NCI-H2107 (cell line): ENCODE results near the gene NEURL1.

Experiments
- DNase-seq: peaks from one replicate; lab custom pipeline; 2025; lab: John Stamatoyannopoulos, UW

NEURL1 gene

DNA sequence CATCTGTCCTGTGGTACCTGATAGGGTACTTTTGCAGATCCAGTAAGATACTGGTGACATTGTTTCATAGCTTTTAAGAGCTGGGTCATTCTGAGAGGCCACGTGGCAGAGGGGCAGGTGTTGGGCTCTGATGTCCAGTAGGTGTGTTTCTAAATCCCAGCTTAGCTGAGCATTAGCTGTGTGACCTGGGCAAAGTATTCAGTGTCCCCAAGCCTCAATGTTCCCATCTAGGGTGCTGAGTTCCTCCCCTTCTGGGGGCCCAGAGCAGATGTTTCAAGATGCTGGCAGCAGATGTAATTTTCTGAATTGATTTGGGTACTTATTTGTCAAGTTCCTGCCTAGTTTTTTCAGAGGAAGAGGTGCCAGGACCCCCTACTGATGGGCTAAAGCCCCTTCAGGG, 52.9 kb downstream of the NEURL1 start:
- no peak for DNase-seq

DNA sequence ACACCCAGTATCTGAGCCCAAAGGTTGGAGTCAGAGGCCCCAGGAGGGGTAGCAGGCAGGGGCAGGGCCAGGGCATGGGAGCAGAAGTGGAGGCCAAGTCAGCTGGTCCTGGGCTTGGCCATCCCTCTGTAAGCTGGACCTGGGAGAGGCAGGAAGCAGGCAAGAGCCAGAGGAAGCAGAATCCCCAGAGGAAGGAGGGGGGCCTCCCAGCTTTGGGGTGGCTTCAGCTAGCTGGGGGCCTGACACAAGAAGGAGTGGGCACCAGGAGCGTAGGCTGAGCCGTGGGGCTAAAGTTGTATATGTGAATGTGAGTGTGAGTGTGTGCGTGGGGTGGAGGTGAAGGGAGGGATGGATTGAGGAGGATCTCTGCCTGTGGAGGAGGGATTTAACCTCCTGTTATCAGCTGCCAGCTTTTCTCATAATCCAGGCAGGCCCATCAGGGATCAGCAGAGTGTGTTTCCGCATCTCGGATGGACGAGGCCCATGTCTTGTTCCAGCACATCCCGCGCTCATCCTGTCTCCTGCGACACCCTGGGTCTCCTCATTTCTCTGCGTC, 54.0 kb downstream of the NEURL1 start:
- no peak for DNase-seq

DNA sequence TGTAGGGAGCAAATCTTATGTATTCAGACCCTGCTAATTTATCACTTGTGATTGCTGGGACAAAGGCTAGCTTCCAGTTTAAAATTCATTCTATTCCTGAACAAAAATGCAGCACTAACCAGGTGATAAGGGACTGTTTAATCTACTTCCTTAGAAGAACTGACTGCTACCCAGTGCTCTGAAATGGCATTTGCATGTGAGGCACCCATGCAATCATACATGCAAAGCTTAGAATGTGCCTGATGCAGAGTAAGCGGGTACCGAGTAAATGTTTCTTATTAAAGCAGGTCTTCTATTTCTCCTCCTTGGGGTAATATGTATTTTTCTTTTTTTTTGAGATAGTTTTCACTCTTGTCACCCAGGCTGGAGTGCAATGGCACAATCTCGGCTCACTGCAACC, 54.5 kb downstream of the NEURL1 start:
- DNase-seq, result no peak

DNA sequence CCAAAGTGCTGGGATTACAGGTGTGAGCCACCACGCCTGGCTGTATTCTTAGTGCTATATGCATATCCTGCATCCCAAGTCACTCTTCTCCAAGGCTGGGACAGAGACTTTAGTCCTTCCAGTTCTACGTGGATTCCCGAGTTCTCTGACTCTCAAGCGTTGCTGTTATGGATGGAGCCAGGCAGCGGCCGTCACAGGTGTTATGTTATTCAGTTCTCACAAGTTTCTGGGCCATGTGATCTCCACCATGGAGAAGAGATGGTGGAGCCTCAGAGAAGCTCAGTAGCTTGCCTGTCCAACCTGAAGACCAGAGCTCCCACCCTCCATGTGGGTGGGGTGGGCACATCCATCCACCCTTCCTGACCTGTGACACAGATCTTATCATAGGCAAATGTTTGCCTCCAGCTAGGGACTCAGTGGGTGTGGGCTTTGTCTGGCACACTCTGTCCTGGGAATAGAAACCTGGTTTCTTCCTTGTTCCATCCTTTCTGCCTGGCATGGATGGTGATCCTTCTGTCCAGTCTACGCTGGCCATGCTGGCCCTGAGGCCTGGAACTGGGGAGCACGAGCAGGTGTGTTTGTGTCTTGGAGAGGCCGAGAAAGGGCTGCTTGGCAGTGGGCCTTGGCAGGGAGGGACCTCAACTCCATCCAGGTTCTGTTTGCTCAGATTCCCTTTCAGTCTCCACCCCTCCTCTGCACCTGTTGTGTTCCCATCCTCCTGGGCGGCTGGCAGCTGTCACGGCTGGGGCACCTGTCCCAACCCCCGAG, 55.3 kb downstream of the NEURL1 start:
- peak; percentile 47 for DNase-seq

DNA sequence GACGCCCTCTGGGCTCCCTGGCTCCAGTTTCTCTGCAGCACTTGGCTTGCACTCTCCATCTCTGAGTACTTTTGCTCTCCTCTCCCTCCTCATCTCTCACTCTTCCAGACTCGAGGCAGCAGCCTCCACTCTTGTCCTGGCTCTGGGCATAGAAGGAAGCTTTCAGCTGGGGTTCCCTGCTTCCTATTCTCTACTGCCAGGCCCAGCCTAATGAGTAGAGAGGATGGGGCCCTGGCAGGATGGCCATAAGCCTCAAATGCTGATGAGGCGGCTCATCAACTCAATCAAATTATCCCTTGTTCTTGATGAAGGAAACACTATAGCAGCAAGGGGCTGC, 55.8 kb downstream of the NEURL1 start:
- no peak for DNase-seq

DNA sequence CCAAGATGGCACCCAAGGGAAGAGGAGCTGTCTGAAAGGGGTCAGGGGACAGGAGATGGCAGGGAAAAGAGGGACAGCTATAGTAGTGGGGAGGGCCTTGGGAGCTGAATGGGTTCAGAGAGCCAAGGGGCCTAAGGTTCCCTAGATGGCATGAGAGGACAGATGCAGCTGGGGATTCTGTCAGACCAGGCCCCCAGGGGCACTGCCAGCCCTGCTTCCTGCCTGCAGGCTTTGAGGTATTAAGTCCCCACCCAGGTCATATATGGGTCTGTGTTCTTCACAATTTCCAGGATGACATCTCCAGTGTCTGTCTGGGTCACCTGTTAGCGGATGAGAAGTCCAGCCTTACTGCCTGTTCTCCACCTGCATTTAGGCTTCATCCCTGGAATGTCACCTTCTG, 56.7 kb downstream of the NEURL1 start:
- no peak for DNase-seq

DNA sequence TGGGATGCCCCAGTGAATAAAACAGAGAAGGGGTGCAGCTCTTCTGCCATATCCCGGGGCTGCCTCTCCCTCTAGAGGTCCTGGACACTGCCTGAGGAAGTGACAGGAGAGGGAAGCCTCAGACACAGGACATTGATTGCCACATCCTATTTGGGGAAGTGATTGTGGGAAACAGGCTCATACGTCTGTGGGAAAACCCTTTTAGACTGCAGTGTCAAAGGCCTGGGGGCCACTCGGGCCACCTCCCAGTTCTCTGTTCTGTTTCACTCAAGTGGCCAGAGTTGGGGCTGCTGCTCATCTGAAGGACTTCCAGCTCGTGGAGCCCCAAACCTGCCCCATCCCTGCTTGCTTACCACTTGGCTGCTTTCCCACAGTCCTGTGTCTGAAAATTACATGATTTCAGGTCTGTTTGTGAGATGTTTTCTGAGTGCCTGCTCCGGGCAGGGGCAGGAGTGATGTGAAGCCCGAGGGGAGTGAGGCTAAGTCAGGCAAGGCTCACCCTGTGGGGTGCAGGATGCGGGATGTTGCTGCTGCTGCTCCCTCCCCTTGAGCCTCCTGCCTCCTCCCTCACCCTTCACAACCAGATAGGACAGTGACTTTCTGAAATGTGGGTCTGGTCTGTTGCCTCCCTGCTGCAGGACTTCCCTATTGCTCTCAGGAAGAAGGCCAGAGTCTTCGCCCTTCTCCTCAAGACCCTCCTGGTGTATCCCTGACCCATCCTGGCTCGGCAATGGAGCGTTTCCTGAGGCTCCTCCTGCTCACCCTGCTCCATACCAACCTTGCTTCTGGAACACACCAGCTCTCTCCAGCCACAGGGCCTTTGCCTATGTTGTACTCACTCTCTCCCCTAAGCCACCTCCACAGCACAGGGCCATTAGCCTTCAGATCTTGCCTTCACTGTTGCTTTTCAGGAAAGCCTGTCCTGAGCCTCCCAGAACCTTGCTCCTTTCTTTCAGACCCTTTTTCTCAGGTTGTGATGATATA, 58.4 kb downstream of the NEURL1 start:
- DNase-seq, result no peak

DNA sequence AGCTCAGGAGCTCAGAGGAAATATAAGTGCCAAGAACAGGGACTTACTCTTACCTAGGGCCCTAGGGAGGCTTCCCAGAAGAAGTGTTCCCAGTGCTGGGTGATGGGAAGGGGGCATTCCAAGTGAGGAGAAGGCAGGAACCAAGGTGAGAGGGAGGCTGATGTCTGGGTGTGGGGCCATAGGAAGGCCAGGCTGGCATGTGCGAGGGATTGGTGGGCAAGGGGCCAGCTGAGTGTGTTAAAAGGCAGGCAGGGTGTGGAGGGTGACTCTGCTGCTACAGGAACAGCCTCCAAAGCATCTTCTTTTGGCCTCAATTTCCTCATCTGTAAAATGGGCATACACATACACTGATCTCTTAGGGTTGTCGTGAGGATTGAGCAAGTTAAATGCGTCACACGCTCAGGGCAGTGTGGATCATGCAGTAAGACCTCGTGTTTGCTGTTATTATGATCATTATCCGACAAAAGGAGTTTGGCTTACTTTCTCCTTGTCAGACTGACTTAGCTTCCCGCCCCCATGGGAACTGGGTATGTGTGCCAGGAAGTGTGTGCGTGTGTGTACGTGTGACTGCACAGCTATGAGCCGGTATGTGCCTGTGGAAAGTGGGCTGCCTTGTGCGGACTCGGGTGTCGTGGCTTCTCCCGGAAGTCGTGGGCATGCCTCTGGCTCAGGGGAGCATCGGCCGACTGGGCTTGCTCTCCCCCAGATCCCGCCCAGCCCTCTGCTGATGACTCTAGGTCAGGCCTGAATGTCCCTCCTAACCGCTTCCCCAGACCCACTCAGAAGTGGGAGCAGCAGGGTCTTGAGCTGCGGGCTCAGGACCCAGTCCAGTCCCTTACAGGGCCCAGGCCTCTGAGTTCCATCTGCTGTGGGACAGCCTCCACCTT, 59.6 kb downstream of the NEURL1 start:
- DNase-seq, result no peak

DNA sequence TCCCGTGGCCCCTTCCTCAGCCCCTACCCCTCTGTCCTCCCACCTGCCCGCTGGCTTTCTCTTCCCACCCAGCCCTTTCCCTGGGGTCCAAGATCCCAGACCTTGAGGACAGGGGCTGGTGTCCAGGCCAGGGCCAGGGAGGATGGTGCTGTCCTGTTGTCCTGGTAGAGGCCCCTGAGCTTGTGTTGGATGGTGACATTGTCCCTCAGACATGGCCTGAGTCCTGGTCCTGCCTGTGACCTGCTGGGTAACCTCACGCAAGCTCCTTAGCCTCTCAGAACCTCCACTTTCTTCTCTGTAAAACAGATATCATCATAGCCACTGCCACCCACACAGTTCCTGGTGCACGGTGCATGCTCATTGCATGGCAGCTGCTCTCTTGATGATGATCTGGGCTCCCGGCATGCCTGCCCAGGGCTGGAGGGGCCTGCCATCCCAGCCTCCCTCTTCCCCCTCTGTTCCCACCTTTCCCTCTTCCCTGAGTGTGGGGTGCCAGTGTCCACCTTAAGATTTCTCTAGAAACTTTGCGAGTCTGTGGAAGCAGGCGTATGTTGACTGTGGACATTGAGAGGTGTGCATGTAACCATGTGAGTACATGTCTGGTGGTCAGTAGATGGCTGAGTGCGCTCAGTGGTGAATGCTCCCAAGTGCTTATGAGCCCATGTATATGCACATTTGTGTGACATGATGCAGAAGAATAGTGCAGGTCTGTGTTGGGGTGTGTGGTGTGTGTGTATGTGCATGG, 60.4 kb downstream of the NEURL1 start:
- DNase-seq, result no peak

DNA sequence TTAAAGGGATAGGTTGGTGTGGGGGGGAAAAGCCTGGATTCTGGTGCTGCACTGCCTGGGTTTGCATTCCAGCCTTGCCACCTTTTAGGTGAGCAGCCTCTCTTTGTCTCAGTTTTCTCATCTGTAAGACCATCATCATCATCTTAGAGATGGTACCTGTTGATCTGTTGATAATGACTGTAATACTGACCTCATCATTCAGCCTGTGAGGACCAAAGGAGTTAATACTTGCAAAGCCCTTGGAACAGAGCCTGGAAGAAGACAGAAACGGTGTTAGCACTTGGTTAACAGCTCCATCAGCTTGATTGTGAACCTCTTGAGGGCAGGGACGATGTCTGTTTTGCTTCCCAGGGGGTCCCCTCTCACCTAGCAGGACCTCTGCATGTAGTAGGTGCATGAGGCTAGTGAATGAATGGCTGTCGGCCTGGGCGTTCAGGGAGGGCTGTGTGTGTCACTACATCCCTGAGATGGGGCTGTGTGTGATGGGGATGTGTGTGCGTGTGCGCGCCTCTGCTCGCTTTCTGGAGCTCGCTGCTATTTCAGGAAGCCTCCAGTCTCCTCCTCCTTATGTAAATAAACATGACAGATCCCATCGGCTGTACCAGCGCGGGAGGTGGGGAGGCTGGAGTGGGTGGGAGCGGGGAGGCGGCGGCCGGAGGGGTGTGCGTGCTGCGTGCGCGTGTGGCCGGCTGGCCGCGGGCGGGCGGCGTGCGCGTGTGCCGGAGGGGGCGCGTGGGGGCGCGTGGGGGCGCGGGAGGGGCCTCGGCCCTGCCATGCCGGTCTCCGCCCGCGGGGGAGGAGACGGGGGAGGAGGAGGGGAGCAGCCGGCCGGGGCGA, 61.2 kb downstream of the NEURL1 start:
- peak; percentile 49 for DNase-seq

DNA sequence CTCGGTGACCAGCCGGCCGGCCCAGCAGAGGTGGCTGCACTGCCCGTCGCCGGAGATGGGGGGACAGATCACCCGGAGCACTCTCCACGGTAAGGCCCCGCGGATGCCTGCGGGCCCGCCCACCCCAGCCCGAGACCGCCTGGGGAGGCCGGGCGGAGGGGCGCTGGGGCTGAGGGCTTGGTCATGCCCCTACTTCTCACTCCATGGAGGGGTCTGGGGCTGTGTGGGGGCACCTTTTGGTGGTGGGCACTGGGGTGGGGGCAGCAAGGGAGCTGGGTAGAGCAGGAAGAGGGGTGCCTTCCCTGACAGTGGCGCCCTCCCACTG, 61.8 kb downstream of the NEURL1 start:
- no peak for DNase-seq

DNA sequence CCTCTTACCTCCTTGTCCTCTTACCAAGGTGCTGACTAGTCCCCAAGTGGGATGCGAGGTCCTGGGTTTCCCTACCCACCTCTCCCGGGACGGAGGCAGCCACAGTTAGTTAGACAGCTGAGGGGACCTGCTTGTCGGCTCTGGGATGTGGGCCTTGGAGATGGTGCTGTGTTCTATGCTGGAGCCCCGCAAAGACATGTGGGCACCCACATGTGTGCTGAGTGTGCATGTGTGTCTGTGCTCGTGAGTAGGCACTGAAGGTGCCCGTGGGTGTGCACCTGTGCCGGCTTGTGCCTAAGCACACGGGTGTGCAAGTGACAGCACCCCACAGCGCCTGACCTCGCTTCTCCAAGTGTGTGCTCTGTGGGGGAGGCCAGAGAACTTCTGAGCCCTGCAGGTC, 62.2 kb downstream of the NEURL1 start:
- DNase-seq, result no peak

DNA sequence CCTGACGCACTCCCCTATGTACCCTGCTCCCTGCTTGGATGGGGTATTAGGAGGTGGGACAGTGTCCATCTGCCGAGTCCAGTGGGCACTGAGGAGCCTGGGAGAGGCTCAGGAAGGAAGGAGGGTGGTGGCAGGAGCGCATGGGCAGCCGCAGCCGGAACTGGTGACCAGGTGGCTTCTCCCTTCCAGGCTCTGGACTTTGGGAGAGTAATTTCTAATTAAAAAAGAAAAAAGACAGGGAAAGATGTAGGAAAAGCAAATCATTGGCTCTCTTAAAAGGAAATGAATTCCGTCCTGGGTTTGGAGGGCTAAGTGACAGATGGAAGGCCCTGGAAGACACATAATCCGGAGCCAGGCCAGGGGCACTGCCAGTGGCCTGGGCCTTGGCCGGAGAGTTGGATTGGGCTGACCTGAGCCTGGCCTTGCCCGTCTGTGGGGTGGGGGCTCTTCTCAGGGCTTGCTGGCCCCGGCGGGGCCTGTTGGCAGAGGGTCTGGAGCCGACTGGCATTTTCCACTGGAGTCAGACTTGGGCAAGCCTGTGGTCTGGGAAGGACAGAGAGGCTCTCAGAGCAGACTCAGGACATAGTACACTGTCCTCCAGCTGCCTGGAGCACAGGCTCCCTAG, 63.0 kb downstream of the NEURL1 start:
- no peak for DNase-seq

DNA sequence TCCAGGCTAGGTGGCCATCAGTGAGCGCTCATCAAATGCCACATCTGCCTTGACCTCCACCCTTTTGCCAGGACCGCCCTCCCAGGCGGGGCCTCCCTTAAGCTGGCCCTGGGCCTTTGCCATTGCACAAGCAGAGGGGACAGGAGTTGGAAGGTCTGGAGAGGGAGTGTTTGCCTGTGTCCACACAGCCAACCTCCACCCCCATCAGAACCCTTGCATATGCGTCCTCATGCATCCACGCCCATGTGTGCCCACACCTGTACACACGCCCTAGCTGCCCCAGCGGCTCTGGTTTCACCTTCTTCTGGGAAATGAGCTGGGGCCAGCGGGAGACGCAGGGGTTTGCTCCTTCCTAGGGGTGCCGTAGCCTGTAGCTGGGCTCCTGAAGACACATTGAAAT, 64.0 kb downstream of the NEURL1 start:
- DNase-seq, result no peak

DNA sequence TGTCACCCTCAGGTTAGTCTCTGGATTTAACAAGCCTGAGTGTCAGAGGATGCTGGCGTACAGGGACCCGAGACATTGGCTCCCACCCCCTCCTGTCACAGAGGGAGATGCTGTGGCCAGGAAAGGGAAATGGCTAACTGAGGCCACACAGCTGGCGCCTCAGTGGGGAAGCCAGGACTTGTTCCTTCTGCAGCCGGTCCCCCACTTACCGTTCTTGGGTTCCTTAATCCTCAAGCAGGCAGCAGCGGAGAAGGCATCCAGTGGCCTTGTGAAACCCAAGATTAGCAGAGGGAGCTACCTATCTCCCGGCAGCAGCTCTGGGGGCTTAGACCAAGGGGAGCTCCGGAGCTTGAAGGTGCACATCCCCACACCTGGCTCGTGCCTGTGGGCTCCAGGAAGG, 65.4 kb downstream of the NEURL1 start:
- DNase-seq, result no peak

DNA sequence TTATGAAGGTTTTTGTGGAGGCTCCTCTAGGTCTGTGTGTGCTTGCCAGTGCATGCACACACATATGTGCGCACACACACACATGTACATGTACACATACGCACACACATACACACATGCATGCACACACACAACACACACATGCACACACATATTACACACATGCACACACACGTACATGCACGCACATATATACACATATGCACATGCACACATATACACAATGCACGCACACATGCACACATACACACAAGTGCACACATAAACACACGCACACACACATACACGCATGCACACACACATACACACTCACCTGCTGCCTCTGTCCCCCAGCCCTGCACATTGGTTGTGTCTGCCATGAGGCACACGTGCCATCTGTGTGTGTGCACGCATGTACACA, 66.3 kb downstream of the NEURL1 start:
- DNase-seq, result no peak

DNA sequence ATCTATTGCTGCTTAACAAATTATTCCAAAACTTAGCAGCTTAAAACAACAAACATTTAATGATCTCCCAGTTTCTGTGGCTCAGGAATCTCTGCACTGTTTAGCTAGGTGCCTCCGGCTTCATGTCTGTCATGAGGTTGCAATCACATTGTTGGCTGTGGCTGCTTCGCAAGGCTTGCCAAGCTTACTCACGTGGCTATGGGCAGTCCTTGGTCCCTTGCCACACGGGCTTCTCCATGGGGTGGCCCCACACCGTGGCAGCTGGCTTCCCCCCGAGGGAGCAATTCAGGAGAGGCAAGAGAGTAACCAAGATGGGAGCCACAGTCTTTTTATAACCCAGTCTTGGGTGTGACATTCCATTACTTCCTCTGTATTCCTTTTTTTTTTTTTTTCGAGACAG, 67.4 kb downstream of the NEURL1 start:
- no peak for DNase-seq

DNA sequence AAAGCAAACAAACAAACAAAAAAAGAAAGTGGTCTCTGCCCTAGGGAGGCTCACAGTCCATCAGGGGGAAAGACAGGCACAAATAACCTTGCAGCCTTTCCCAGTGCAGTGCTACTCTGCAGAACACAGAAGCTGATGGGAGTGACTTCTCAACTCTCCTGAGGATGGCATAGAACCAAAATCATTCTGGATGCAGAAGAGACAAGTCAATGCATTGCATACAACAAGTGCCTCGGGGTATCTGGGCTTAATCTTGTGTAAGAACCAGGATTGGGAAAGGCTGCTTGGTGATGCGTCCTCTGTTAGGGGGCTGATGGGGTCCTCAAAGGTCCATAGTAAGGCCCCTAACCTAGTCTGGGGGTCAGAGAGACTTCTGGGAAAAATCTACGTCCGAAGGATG, 68.9 kb downstream of the NEURL1 start:
- DNase-seq, result no peak

DNA sequence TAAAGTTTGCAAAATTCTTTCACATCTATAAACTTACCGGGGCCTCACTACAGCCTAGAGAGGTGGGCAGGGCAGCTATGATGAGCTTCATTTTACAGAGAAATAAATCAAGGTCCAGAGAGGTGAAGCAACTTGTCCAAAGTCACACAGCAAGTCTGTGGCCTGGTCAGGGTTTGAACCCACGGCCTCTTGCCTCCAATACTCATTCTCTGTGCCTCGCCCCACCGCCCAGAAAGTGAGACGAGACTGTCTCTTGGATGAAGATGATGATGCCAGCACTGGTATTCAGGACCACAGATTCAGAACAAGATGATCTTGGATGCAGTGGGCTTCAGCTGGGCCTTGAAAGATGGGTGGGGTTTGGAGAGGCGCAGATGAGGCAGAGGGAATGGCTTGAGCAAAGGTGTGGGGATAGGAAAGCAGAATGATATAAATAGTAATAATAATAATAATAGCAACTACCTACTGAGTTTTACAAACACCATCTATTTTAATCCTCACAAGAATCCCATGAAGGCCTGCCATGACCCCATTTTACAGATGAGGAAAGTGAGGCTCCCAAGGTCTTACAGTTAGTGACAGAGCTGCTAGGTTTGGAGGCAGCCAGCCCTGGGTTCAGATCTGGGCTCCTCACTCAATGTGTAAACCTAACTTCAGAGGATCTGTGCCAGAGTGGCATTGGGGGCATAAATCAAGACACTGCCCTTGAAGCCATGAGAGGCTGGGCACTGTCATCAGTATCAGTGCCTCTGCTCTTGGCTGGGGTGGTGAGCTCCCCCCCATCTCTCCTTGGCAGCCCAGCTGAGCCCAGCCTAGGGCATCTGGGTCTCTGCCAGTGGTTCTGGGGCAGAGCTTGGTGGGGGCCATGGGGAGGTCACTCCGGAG, 70.0 kb downstream of the NEURL1 start:
- DNase-seq, result no peak
